HepG2 (cell line): ENCODE measurements around the gene TMEM81. TPM values are rescaled to one million over a fixed set of nuclear protein-coding genes. Genes with fewer than 3 reads are reported as not detected.
A peak's percentile ranks its signal among the peaks of the same experiment; 100 is the strongest.

Source experiments
- ATAC-seq: fragments of 200-7000 bp; cut with Tn5 transposase; 3 replicates; pipeline ENCODE4 v1.9.1; 2020; ENCODE audit warnings: mild to moderate bottlenecking, moderate library complexity
- BruUV-seq: library from RNA; stranded (reverse); fragments of 400-500 nt; replicated peaks from 2 replicates; lab custom pipeline; 2021; lab: Mats Ljungman, UMichigan
- CTCF ChIA-PET: fragments of 300-600 bp; formaldehyde crosslinking; extraction: SDS; loops from one replicate; lab custom pipeline; 2021; ENCODE audit warnings: low total read pairs, inconsistent platforms, low intra/inter-chr PET ratio; lab: Yijun Ruan, JAX
- POLR2A ChIA-PET: fragments of 350-600 bp; sonication (Branson Sonifier 250); formaldehyde crosslinking; loops from one replicate; lab custom pipeline; 2020; ENCODE audit warnings: antibody characterized with exemption, inconsistent platforms; lab: Yijun Ruan, JAX
- DNase-seq: peaks from one replicate; pipeline ENCODE4 v3.0.0-alpha.2; 2015; ENCODE audit warnings: low spot score
- FAIRE-seq: peaks from 3 replicates; lab custom pipeline; 2011; peaks lifted over from hg19 to GRCh38; lab: Jason Lieb, UNC
- H2AFZ ChIP-seq: one replicate; pipeline ENCODE4 v1.6.1; 2011; ENCODE audit warnings: low read length, inconsistent platforms
- H3K27ac ChIP-seq: fragments of 300-600 bp; 3 replicates; pipeline ENCODE4 v1.8.0; 2011; ENCODE audit warnings: mixed run types, mild to moderate bottlenecking, mixed read lengths, low read length, inconsistent platforms; ENCODE audit not compliant: insufficient read depth; ENCODE audit errors: extremely low read length
- H3K27me3 ChIP-seq, 2 experiments: fragments of 200-600 bp in 1 of 2; 2 replicates in 1 of 2; 3 replicates in 1 of 2; pipeline versions ENCODE4 v1.6.0 to v1.8.0; 2011; ENCODE audit warnings: low read length in 2 of 2, mild to moderate bottlenecking in 2 of 2, moderate library complexity in 2 of 2, inconsistent platforms in 1 of 2; ENCODE audit not compliant: insufficient read depth in 2 of 2, control insufficient read depth in 1 of 2
- H3K36me3 ChIP-seq, 2 experiments: fragments of 200-600 bp in 1 of 2; replicated peaks in 1 of 2; 2 replicates in 1 of 2; 3 replicates in 1 of 2; pipeline versions ENCODE4 v1.5.1 to v1.8.0; 2011; ENCODE audit warnings: low read length in 2 of 2, inconsistent platforms in 1 of 2; ENCODE audit not compliant: insufficient read depth in 2 of 2, control insufficient read depth in 1 of 2
- H3K4me1 ChIP-seq: 2 replicates; pipeline ENCODE4 v1.5.1; 2012; ENCODE audit warnings: low read length, inconsistent platforms; ENCODE audit not compliant: insufficient read depth
- H3K4me2 ChIP-seq: 2 replicates; pipeline ENCODE4 v1.6.0; 2011; ENCODE audit warnings: low read depth, low read length, inconsistent platforms
- H3K4me3 ChIP-seq, 3 experiments: fragments of 200-600 bp in 1 of 3; sonication (generic), shearing (Covaris generic) in 1 of 3; replicated peaks in 1 of 3; 2 replicates each; pipeline ENCODE4 v1.5.1; 2011 to 2016; ENCODE audit warnings: low read length in 3 of 3, inconsistent platforms in 2 of 3, low read depth in 2 of 3, mild to moderate bottlenecking in 2 of 3, control low read depth in 1 of 3, mixed read lengths in 1 of 3; ENCODE audit not compliant: insufficient read depth in 1 of 3
- H3K79me2 ChIP-seq: one replicate; pipeline ENCODE4 v1.6.1; 2011; ENCODE audit warnings: low read length, inconsistent platforms; ENCODE audit not compliant: insufficient read depth
- H3K9ac ChIP-seq: 2 replicates; pipeline ENCODE4 v1.6.0; 2011; ENCODE audit warnings: mild to moderate bottlenecking, low read depth, low read length, inconsistent platforms; ENCODE audit not compliant: insufficient read depth
- H3K9me3 ChIP-seq: 2 replicates; pipeline ENCODE4 v1.5.1; 2012; ENCODE audit warnings: mild to moderate bottlenecking, low read length
- H4K20me1 ChIP-seq: 2 replicates; pipeline ENCODE4 v1.6.0; 2011; ENCODE audit warnings: inconsistent platforms, mild to moderate bottlenecking, low read length, moderate library complexity; ENCODE audit not compliant: insufficient read depth
- CC2D1A ChIP-seq: sonication (generic); formaldehyde crosslinking; IDR thresholded peaks from 2 replicates; pipeline ENCODE4 v1.8.1; 2023; ENCODE audit warnings: mild to moderate bottlenecking, missing genetic modification reagents
- GPN1 ChIP-seq: sonication (generic); formaldehyde crosslinking; IDR thresholded peaks from 2 replicates; pipeline ENCODE4 v1.5.1; 2020; ENCODE audit warnings: missing genetic modification reagents, borderline replicate concordance
- KDM2A ChIP-seq: sonication (generic); formaldehyde crosslinking; IDR thresholded peaks from 2 replicates; pipeline ENCODE4 v1.4.0; 2020; ENCODE audit warnings: low read depth, missing genetic modification reagents, borderline replicate concordance
- POLR2AphosphoS2 ChIP-seq: IDR thresholded peaks from 2 replicates; pipeline ENCODE4 v1.6.1; 2011; ENCODE audit warnings: low read depth, low read length, improper control_type of control experiment
- PTBP1 ChIP-seq: fragments of 200-400 bp; formaldehyde crosslinking; IDR thresholded peaks from 2 replicates; pipeline ENCODE4 v1.6.1; 2018; ENCODE audit warnings: low read length, low read depth; ENCODE audit not compliant: poor library complexity, severe bottlenecking
- SMARCC2 ChIP-seq: fragments of 450-650 bp; IDR thresholded peaks from 2 replicates; pipeline ENCODE4 v1.6.1; 2017; ENCODE audit warnings: antibody characterized with exemption, mild to moderate bottlenecking
- WGBS: methylation state at CpG from one replicate; pipeline ENCODE4 v1.1.6; 2017; ENCODE audit warnings: low lambda C conversion rate; 5-methylcytosine and 5-hydroxymethylcytosine counted together
- in situ Hi-C: cut with HindIII; loops from 2 replicates; pipeline ENCODE4 v1.10.0; 2017; ENCODE audit warnings: low pct_unique_long_range_greater_than_20kb; ENCODE audit not compliant: extremely low pct_ligation_motif_present
- intact Hi-C: fragments of 100-400 bp; cut with micrococcal nuclease; formaldehyde crosslinking; loops from one replicate; pipeline ENCODE4 v1.10.0; 2022; ENCODE audit not compliant: unreplicated experiment
- polyA plus RNA-seq, 8 experiments: library from polyadenylated mRNA; depleted of rRNA in 3 of 8; stranded (reverse) in 7 of 8; unstranded in 1 of 8; fragments of >200 nt; fragmentation: Illumina TruSeq in 4 of 8; extraction: Trizol in 4 of 8; gene quantifications; 2 replicates each; pipeline versions ENCODE4 v1.2.1 to v1.2.3, GENCODE V29; 2011 to 2016; ENCODE audit warnings: low read depth in 4 of 8, missing spikeins in 1 of 8, mixed read lengths in 1 of 8; ENCODE audit not compliant: insufficient read depth in 1 of 8
- total RNA-seq, 5 experiments: library from RNA; depleted of rRNA; stranded (reverse); fragments of >200 nt; fragmentation: Illumina TruSeq; extraction: Trizol; gene quantifications; 2 replicates each; pipeline ENCODE4 v1.2.3, GENCODE V29; 2016; ENCODE audit warnings: low read depth in 1 of 5
- TF ChIP-seq, protein P1 (sequence below): IDR thresholded peaks from 2 replicates; pipeline ENCODE4 v1.4.0; 2020; ENCODE audit warnings: mild to moderate bottlenecking, missing genetic modification reagents
- TF ChIP-seq, protein P2 (sequence below): sonication (generic); formaldehyde crosslinking; IDR thresholded peaks from 2 replicates; pipeline ENCODE4 v1.5.0; 2020; ENCODE audit warnings: mild to moderate bottlenecking, missing genetic modification reagents
- TF ChIP-seq, protein P3 (sequence below), 2 experiments: sonication (generic) in 1 of 2; formaldehyde crosslinking in 1 of 2; IDR thresholded peaks; 2 replicates each; pipeline versions ENCODE4 v1.6.1 to v1.9.0; 2014 to 2022; ENCODE audit warnings: antibody characterized with exemption in 1 of 2, borderline replicate concordance in 1 of 2, inconsistent platforms in 1 of 2, low read depth in 1 of 2, missing genetic modification reagents in 1 of 2

The TMEM81 gene
- total and polyA plus RNA-seq, 2 of the 13 experiments (the other 11 are each of a cell fraction or from before 2014, with no cell fraction given), result 1.1 TPM

DNA sequence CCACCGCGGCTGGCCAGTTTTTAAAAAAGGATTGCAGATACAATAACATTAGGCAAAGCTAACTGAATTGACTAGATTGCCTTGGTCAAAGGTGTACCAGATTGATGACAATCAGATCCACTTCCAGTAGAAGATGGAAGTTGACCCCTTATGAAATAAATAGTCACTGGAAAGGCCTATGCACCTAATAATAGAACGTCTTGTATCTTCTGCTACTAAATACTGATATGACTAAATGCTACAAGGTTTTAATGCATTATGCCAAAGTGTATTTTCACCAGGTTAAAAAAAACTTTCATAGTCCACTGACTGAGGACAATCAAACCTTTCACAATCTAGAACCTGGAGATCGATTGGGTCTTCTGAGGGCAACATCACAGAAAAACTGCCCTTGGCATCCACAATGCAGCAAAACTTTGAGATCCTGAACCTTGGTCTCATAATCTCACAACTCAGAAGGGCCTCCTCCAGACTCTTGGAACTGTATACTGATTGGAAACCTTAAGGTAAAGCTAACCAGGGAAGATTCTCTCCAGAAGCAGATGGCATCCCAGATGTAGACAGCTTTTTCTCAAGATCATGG, 45.3 kb upstream of the TMEM81 start (continued):
- TF ChIP-seq, protein P1, sequence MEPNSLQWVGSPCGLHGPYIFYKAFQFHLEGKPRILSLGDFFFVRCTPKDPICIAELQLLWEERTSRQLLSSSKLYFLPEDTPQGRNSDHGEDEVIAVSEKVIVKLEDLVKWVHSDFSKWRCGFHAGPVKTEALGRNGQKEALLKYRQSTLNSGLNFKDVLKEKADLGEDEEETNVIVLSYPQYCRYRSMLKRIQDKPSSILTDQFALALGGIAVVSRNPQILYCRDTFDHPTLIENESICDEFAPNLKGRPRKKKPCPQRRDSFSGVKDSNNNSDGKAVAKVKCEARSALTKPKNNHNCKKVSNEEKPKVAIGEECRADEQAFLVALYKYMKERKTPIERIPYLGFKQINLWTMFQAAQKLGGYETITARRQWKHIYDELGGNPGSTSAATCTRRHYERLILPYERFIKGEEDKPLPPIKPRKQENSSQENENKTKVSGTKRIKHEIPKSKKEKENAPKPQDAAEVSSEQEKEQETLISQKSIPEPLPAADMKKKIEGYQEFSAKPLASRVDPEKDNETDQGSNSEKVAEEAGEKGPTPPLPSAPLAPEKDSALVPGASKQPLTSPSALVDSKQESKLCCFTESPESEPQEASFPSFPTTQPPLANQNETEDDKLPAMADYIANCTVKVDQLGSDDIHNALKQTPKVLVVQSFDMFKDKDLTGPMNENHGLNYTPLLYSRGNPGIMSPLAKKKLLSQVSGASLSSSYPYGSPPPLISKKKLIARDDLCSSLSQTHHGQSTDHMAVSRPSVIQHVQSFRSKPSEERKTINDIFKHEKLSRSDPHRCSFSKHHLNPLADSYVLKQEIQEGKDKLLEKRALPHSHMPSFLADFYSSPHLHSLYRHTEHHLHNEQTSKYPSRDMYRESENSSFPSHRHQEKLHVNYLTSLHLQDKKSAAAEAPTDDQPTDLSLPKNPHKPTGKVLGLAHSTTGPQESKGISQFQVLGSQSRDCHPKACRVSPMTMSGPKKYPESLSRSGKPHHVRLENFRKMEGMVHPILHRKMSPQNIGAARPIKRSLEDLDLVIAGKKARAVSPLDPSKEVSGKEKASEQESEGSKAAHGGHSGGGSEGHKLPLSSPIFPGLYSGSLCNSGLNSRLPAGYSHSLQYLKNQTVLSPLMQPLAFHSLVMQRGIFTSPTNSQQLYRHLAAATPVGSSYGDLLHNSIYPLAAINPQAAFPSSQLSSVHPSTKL, result 0 out of 2 replicates have a peak, but pooled peaks have one; percentile 16

DNA sequence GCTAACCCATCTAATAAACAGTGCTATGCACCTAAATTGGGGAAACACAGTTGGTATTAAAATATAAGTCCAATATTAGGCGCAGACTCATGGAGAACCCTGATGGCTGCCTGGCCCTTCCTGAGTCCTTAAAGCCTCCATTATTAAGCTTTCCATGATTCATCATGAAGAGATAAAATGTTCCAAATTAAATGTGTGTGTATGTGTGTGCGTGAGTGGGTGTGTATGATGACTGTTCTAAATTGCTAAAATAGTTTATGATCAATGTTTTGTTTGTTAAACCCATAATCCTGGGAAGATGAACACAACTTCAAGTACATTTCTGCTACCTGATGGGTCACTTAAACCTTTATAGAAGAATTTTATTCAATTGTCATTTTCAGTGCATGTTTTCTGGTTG, 43.8 kb upstream of the TMEM81 start:
- intact Hi-C loops, result no loop called here
- H3K27ac ChIP-seq, result no peak overlapping the region
- H3K36me3 ChIP-seq, result no peaks in the 10 kb centered on the region
- no peak overlapping the region for H3K4me2 ChIP-seq
- 80% methylated on average over 2 of the region's 2 CpGs for WGBS
- ATAC-seq, result no peak
- DNase-seq, result no peak
- H3K4me3 ChIP-seq, result no peak overlapping the region
- no TSS peak for BruUV-seq
- POLR2A ChIA-PET, result no interaction called here
- H2AFZ ChIP-seq, result no peak overlapping the region
- FAIRE-seq, result no peak
- peaks cover 17% of the 10 kb centered on the region for H3K4me1 ChIP-seq
- H3K27me3 ChIP-seq, result no peaks in the 10 kb centered on the region
- TF ChIP-seq KDM2A (no peak), SMARCC2 (no peak), GPN1 (CRISPR knock-in tag) (no peak), POLR2AphosphoS2 (no peak), PTBP1 (no peak), CC2D1A (CRISPR knock-in tag) (no peak)
- TF ChIP-seq, protein P2, sequence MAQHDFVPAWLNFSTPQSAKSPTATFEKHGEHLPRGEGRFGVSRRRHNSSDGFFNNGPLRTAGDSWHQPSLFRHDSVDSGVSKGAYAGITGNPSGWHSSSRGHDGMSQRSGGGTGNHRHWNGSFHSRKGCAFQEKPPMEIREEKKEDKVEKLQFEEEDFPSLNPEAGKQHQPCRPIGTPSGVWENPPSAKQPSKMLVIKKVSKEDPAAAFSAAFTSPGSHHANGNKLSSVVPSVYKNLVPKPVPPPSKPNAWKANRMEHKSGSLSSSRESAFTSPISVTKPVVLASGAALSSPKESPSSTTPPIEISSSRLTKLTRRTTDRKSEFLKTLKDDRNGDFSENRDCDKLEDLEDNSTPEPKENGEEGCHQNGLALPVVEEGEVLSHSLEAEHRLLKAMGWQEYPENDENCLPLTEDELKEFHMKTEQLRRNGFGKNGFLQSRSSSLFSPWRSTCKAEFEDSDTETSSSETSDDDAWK (CRISPR knock-in tag), result no peak
- TF ChIP-seq, protein P3, sequence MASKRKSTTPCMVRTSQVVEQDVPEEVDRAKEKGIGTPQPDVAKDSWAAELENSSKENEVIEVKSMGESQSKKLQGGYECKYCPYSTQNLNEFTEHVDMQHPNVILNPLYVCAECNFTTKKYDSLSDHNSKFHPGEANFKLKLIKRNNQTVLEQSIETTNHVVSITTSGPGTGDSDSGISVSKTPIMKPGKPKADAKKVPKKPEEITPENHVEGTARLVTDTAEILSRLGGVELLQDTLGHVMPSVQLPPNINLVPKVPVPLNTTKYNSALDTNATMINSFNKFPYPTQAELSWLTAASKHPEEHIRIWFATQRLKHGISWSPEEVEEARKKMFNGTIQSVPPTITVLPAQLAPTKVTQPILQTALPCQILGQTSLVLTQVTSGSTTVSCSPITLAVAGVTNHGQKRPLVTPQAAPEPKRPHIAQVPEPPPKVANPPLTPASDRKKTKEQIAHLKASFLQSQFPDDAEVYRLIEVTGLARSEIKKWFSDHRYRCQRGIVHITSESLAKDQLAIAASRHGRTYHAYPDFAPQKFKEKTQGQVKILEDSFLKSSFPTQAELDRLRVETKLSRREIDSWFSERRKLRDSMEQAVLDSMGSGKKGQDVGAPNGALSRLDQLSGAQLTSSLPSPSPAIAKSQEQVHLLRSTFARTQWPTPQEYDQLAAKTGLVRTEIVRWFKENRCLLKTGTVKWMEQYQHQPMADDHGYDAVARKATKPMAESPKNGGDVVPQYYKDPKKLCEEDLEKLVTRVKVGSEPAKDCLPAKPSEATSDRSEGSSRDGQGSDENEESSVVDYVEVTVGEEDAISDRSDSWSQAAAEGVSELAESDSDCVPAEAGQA (IDR thresholded peaks at IDR 0.05; ENCODE audit: low read depth), result no peak
- TF ChIP-seq, protein P3 (CRISPR knock-in tag; IDR thresholded peaks at IDR 0.05; ENCODE audit: borderline replicate concordance), result no peak
- CTCF ChIA-PET, result no interaction called here
- no peak overlapping the region for H3K9ac ChIP-seq
- no peaks in the 10 kb centered on the region for H4K20me1 ChIP-seq
- H3K79me2 ChIP-seq, result no peaks in the 10 kb centered on the region
- in situ Hi-C loops, result no loop called here
- H3K9me3 ChIP-seq, result no peaks in the 10 kb centered on the region
